NCI-H2171 (cell line): ENCODE results near the gene FGD1.

Experiments
- DNase-seq: peaks from one replicate; lab custom pipeline; 2025; lab: John Stamatoyannopoulos, UW

The FGD1 gene

DNA sequence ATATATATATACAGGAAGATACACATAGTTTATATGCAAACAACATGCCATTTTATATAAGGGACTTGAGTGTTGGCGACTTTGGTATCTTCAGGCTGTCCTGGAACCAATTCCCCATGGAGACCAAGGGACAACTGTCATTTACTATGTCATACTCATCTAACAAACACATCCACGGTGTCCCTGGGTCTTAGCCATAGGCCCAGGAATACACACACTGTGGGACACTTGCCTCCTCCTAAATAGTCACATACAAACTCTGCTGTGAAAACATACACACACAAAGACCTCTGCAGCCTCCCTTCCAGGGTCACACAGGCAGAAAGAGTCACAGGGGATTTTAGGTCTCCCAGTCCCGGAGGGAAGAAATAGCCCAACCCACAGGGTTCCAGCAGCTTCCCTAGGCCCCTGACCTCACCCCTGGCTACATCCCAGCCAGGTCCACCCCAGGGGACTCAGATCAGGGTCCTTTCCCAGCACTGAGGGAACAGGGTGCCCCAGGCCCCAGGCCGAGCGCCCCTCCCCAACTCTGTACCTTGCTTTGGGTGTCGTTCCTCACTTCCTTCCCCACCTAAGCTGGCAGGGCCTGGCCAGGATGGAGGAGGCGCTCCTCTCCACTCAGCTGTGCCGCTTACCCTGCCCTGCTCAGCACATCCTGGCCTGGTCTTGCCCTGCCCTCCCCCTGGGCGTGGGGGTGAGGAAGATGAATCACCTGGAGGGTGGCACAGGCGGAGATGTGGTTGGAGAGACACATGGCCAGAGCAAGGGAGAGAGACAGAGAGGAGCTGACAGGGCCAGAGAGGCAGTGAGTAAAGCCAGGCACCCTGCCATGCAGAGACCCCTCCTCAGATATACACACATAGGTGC lies 21.8 kb downstream of the FGD1 start:
- DNase-seq: no peak

DNA sequence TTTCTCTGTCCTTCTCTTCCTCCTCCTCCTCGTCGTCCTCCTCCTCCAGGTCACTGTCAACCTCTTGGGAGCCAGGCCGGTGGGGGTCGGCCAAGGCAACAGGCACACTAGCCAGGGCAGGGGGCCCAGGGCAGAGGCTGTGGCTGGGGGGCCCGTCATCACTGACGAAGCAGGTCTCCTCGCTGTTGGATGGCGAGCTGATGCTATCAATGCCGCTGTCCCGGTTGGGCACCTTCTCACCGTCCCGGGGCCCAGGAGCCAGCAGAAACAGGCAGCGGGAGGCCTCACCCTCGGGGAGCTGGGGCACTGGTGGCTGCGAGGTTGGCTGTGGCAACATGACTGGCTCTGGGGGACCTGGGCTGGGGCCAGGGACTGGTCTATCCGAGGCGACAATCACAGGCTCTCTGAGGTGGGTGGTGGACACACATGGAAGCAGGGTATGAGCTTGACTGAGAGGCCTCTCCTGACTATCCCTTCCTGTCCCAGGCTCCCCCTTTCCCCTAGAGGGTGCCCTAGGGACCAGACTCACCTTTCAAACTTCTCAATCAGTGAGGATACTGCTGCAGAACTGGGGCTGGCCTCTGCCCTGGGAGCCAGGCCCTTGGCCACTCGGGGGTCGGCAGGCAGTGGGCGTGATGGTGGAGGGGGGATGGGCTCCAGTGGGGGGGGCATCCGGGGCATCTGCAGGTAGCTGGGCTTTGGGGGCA lies 25.8 kb downstream of the FGD1 start:
- DNase-seq: no peak

DNA sequence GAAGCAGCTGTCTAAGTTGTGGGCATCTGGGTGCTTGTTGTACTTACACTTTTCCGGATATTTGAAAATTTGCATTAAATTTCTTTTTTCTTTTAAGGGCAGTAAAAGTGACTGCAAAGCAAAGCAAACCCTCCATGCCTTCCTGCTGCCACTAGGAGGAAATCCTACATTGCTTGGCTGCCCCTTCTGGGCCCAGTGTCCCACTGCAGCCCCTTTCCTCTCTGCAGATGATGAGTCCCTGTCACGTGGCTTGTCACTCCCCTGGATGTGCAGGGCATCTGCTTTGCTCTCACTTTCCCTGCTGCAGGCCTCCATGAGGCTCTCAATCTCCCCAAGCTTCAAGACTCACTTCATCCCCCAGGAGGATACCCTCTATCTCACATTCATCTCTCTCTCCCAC lies 43.1 kb downstream of the FGD1 start:
- DNase-seq: no peak

DNA sequence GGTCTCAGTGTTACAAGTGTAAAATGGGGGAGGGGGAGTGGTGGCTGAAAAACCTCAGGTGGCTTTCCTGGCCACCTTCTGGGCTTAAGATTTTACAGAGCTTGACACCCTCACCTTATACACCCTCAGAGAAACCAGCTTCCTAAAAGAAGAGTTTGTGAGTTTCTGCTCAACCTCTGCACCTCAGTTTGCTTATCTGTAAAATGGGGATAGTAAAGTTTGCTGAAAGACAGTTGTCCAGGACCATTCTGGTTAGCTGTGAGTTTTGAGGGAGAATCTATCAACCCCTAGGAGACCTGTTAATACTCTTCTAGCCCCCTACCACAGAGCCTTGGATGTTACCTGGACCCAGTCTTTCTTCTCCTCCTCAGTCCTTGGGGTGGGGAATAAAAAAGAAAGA lies 46.1 kb downstream of the FGD1 start:
- no peak for DNase-seq

DNA sequence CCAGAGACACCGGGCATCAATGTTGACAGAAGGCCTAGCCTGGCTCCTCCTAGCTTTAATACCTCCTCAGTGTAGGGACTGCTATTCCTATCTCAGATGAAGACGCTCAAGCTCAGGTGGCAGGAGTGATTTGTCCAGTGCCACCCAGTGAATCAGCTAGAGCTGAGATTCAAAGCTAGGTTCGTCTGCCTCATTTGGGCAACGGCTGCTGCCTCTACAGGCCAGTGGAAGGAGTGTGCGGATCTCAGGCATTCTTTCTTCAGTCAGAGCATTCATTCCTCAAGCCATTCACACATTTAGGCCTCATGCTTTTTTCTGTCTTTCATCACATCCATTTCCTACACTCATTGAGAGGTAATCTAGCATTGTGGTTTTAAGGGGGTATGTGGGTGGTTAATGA lies 48.6 kb downstream of the FGD1 start:
- no peak for DNase-seq

DNA sequence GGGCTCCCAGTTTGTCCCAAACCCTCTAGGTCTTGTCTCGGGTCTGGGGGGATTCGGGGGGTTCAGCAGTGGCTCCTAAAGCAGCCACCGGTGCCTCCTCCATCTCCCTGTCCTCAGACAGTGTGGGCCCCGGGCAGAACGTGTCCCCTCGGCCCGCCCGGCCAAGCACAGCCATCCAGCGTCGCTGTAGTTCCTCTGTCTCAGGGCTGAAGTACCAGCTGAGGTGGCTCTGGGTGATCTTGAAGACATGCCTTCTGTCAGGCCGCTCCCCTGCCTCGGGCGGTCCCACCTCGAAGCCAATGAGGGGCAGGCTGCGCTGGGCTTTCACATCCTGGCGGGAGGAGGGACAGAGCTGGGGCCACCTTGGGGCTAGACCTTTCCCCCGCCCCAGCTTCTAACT lies 50.0 kb downstream of the FGD1 start:
- DNase-seq: no peak

DNA sequence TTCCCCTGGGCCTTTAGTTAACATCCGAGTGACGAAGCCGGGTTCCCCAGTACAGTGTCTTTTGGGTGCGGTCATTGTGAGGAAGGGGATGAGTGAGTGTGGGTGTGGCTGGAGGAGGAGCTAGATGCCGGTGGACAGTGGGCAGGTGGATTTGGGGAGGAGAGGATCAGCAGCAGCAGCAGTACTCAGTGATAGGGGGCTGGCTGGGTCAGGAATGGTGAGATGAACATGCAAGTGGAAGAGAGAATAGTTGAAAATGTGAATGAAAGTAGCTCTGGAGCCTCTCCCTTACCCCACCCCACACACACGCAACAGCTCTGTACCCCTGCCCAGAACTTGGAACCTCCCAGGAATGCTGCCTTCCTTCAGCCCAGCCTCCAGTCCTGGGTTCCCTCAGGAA lies 51.3 kb downstream of the FGD1 start:
- no peak for DNase-seq

DNA sequence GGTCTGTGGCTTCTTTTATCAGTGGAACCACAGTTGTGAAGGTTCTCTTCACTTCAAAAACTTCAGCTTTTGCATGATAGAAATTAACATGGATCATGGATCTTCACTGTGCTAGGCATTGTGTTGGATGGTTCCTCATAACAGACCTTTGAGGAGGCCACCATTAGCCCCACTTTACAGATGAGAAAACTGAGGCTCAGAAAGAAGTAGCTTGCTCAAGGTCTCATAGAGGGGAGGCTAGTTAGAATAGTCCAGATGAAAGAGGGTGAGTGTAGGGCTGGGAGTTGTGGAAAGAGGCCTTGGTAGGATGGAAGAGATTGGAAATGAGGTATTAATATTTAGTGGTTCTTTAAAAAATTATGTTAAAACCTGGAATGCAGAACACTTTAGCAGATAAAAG lies 53.2 kb downstream of the FGD1 start:
- no peak for DNase-seq

DNA sequence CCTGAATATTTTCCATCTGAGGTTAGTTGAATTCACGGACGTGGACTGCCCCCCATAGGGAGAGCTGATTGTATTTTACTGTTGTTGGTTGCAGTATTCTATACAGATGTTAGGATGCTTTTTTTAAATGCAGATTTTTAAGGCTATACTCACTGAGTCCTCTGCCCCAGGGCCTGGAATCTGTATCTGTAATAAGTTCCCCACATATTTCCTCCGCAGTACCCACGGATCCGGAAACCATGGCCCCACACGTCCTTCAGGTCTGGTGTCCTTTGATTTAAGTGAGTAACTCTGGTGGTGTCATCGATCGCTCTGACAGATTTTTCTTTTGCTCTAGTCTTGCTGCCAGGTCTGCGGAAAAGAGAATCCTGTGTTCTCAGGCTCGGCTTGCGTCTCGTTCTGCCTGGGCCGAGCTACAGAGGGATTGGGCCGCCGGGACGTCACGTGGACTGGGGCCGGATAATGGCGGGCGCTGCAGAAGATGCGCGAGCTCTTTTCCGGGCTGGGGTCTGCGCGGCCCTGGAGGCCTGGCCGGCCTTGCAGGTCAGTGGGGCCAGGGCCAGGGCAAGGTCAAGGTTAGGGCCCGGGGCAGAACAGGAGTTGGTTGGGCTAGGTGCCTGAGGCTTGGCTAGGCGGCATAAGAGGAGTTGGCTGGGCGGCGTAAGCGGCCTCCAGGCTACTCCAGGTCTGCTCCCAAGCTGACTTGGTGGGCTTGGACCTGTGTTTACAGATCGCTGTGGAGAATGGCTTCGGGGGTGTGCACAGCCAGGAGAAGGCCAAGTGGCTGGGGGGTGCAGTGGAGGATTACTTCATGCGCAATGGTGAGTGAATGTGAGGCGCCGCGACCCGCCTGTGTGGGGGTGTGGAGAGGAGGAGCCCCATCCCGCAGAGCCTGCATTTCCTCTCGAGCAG lies 55.8 kb downstream of the FGD1 start, which contains the start of gene TSR2:
Gene TSR2, plus strand, starts transcription at position 445 of the 912 bp plus-strand sequence. Its CDS starts 18 bp downstream, at position 463.
- DNase-seq: peak; percentile 52

DNA sequence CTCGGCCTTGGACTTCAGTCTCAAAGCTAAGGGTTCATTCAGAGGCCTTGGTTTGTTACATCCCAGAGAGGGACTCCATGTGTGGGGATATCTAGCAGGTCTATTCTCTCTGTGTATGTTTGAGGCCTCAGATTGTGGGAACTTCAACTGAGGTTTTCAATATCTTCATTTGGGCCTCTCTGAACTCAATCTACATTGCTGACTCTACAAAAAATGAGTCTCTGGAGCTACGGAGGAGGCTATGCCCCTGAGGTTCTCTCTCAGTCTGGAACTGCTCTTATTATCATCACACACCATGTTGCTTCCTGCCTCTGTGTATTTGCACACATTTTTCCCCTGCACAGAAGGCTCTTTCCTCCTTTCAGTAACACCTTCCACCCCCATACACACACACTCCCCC lies 60.9 kb downstream of the FGD1 start:
- DNase-seq: no peak

DNA sequence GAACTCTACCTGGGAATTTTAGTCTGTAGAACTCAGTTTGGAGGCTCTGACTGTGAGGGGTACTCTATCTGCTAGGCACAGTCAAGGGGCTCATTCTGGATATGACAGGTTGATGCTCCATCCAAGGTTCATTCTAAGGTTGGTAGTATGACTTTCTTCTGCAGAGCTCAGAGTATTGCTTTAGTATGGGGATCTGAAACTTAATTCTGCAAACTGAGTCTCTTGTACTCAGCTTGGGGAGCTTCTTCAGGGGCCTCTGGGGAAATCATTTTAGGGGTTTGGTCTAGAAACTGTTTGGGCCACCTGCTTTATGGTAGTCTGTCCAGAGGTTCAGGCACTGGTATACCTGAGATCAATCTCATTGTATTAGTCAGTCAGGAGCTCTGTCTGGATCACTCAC lies 65.5 kb downstream of the FGD1 start:
- no peak for DNase-seq

DNA sequence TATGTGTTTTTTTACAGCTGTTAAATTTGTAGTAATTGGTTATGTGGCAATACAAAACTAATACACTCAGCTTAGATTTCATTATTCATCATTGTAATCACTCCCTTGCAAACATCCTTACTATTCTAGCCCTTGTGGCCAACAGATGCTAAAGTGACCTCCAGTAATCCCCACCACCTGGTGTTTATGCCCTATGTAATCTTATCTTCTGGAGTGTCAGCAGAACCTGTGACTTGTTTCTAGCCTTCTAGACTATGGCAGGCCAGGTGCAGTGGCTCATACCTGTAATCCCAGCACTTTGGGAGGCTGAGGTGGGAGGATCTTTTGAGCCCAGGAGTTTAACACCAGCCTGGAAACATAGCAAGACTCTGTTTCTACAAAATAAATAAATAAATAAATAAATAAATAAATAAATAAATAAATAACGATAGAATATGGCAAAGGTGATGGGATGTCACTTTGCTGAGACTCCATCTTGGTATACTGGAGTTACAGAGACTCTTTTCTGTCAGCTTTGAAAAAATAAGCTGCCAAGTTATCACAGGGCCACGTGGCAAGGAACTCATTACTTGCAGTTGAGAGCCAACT lies 68.1 kb downstream of the FGD1 start:
- DNase-seq: no peak

DNA sequence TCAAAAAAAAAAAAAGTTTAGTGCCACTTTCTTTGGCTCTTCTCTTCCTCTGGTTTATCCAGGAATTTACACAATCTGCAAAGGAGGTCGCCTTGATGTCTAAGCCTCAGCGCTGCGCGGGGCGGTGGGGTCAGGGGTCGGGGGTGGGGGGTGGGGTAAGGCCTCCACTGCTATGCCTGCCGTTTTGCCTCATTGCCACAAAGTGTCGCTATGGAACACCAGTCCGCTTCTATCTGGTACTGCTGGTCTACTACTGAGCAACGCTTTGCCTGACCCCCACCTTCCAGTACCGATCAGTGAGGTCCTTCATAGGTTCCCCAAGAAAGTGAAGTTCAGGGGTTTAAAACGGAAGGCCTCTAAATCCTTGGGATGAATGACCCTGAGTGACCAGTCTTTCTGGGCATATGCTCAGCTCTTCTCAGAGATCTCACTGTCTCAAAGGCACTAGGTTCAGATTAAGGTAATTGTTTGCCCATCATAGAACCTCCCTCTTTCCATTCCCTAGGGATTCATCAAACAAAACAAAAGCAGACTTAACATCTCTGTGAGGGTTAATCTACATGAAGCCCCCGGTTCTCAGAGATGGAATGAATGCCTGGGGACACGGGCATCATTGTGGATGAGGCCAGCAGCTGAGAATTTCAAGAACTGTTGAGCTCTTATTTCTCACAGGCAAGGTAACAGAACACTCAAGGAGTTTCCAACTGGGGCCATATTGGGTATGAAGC lies 72.7 kb downstream of the FGD1 start:
- DNase-seq: no peak

DNA sequence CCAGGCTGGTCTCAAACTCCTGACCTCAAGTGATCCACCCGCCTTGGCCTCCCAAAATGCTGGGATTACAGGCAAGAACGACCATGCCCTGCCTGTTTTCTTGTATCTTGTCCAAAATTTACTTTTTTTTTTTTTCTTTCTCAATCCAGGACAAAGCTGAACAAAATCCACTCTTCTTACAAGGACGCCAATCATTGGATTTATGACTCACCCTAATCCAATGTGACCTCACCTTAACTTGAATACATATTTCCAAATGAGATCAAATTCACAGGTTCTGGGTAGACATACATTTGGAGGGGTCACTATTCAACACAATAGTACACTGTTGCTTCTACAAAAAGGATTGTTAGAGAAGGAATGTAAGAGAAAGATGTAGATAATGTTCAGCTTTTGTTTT lies 73.9 kb downstream of the FGD1 start:
- DNase-seq: no peak

DNA sequence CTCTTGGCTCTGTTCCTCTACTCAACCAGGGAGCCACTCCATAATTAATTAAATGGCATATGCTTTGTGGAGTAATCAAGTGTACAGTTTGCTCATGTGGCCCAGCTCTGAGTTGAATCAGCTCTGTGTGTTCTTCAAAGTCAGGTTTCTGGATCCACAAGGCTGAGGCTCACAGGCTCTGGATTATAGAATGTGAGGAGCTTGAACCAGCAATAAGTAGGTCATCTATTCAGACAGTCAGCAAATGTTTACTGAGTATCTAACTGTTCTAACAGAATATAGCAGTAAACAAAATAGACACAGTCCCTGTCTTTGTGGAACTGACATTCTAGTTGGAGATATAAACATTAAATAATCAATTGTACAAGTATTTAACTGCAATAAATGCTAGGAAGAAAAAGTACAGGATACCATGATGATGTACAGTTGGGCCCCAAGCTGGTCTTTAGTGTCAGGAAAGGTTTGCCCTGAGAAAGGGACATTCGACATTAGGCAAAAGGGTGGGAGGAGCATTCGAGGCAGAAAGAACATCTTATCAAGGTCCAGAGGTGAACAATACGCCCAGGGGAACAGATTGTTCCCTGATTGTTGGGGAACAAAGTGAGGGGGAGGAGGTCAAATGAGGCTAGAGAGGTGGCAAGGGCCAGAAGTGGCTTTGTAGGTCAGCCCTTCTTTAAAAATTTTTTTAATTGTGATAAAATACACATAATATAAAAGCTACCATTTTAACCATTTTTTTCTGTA lies 76.3 kb downstream of the FGD1 start:
- DNase-seq: no peak

DNA sequence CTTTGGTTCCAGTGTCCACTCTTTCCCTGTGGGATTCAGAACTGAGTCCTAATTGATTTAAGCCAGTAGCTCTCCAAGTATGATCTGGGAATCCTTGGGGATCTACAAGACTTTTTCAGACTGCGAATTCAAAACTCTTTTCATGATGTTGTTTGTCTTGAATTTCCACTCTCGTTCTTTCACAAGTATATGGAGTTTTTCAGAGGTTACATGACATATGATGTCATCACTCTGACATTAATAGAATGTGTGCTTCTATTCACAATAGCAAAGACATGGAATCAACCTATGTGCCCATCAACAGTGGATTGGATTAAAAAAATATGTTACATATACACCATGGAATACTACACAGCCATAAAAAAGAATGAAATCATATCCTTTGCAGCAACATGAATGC lies 79.1 kb downstream of the FGD1 start:
- DNase-seq: no peak

DNA sequence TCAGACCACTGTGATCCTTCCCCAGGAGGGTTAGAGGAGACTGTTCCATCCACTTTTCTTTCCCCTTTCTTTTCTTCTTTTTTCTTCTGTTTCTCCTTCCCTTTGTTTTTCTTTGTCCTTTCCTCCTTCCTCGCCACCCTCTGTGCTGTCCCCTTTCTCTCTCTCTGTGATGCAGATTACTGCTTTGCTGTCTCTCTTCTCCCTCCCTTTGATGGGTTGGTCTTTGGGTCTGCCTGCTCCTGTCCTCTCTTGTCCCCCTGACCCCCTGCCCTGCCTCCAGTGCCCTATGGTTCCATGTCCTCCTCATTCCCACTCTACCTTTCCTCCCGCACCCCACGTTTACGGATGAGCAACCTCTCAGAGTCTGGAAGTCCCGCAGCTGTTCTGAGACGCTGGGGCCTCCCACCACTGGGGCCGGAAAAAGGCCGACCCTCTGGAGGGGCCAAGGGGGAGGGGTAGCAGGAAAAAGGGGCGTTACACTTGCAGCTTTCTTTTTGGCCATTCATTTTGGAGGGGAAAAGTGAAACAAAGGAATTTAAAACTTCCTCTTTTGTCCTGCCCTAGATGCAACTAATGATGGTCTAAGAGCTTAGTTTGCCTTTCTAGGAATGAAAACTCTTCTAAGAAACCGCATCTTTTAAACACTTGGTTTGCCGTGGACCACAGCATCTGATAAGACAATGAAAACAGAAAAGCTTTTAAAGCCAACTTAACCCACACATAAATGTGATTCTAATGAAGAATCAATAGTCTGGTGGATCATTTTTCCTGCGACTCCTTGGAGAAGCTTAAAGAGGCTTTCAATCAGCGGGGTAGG lies 80.3 kb downstream of the FGD1 start:
- DNase-seq: no peak

DNA sequence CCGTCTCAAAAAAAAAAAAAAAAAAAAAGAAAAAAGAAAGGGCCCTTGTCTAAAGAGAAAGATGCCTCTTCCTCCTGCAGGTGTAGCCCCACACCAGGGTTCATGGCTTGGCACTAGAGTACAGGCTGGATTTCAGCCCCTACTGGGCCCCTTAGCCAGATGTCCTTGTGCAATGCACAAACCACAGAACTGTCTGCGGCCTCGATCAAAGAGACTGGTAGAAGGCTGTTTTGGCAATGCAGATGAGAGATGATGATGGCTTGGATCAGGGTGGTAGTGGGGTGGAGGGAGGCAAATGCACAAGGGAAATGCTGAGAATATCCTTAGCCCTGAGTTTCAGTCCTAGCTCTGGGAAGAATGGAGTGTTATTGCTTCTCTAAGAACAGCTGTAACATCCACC lies 82.3 kb downstream of the FGD1 start:
- no peak for DNase-seq

DNA sequence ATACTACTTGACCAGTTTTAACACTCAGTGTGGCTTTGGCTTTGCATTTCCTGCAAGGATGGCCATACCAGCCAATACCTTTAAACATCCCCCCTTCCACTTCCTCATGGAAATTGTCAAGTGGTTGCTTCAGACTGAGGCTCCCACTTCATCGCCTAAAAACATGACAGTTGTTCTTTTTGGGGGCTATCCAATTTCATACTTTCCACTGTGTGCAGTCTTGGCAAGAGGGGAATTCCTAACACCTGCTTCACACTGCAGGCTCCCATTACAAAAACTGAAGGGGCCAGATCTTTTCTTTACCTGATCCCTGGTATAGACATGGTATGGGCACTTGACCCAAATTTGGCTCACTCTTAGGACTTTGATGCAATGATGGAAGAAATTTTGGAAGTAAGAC lies 84.3 kb downstream of the FGD1 start:
- DNase-seq: no peak

DNA sequence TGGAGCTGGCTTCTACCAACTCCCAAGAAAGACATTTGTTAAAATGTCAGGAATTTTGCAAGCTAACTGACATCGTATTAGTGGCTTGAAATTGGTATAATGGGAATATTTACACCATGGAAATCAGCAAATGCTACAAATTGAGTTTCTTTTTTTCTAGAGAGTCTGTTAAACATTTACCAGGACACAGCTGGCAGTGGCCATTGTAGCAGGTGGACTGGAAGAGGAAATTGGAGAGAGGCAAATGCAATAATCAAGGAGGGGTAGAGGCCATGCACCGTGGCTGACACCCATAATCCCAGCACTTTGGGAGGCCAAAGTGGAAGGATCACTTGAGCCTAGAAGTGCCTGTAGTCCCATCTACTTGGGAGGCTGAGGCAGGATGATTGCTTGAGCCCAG lies 88.8 kb downstream of the FGD1 start:
- no peak for DNase-seq
